Activated T-cell treated with anti-CD3 and anti-CD28 coated beads for 1 hour (primary cell): ENCODE measurements around the gene SOX5.

Experiments
- DNase-seq: peaks from one replicate; pipeline ENCODE4 v3.0.0-alpha.2; 2020; ENCODE audit warnings: low read depth

The SOX5 gene

GRCh38 chr12:23949348-23950209 lies at the start of gene SOX5:
TSS of gene SOX5 (minus strand) at chr12:23949670. CDS start at chr12:23949601, 69 bp downstream.
- no peak for DNase-seq

GRCh38 chr12:23987046-23987445 lies 37.6 kb upstream of the SOX5 start:
- DNase-seq, result no peak

DNA sequence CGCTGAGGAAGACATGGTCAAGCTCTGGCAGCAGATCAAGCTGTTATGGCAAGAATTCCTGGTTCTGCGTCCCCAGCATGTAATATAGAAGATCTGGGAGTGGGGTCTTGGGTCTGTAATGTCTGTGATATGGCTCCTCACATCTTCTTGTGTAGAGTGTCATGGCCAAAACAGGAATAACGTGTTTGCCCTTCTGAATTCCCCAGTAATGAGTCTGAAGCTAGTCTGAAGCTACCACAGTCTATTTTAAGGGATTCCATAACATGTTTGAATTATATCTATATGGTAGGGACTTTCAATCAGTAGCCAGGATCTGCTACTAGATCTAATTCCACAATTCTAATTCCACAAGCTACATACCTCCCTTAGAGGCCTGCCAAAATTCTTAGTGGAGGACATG lies 31.4 kb upstream of the SOX5 start:
- no peak for DNase-seq

GRCh38 chr12:23964812-23965211 lies 15.3 kb upstream of the SOX5 start:
- no peak for DNase-seq

- DNase-seq, result no peak
These were observed 10.4 kb upstream of the SOX5 start for GRCh38 chr12:23959826-23960225.

DNA sequence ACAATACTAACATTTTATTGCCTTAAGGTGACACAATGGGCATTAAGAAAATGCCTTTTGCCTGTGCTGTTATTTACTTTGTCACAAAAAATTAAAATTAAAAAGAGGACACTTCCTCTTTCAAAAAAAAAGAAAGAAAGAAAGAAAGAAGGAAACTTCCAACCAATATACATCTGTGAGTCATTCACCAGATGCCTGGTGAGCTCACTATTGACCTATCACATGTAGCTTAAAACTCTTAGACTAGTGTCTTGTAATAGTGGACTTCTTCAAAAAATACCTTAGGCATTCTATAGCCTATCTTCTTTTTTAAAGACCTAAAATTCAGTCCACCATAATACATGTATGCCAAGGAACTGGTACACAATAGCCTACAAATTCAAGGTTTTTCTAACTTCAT lies 4.9 kb upstream of the SOX5 start:
- DNase-seq, result no peak

- no peak for DNase-seq
These were observed 2.6 kb upstream of the SOX5 start for GRCh38 chr12:23952071-23952470.

- no peak for DNase-seq
These were observed 1.4 kb upstream of the SOX5 start for GRCh38 chr12:23950775-23951451.

DNA sequence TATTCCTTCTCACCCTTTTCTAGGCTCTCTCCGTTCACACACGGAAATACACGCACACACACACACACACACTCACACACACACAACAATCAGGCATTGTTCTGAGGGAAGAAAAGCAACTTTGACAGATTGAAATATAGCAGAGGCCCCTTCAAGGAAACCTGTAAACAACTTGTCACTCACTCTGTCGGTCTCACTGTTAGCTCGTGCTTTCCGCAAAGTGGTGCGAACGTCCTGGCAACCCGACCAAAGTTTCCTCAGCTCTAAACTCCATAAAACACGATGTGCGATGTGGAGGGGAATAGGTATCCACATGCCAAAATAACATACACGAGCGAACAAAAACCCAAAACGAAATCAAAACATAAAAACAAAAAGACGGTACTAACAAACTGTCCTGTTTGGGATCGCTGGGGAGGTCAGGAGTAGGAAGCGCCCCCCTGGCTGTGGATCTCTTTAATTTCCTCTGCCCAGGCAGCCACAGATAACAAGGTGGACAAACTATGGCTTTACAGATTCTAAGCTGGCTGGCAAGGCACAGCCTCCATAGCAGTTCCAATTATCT lies 822 bp upstream of the SOX5 start:
- DNase-seq, result no peak

GRCh38 chr12:23948291-23948690 lies 1.2 kb downstream of the SOX5 start:
- DNase-seq, result no peak

GRCh38 chr12:23947395-23947794 lies 2.1 kb downstream of the SOX5 start:
- no peak for DNase-seq

DNA sequence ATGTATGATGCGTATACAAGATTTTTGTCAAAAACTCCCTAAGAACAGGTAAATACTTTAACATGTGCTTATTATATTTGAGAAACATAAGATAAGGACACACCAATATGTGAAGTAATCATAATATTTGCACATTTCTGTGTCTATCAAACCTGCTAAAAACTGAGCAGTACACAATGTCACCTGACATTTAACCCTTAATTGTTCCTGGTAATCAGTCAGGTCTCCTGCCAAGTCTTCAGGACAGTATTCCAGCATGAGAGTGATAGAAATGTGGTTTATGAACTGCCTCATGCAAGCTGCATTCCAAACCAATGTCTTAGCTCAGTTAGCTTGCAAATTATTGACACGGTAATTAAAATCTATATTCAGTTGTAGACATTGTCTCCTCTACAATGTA lies 4.2 kb downstream of the SOX5 start:
- no peak for DNase-seq

DNA sequence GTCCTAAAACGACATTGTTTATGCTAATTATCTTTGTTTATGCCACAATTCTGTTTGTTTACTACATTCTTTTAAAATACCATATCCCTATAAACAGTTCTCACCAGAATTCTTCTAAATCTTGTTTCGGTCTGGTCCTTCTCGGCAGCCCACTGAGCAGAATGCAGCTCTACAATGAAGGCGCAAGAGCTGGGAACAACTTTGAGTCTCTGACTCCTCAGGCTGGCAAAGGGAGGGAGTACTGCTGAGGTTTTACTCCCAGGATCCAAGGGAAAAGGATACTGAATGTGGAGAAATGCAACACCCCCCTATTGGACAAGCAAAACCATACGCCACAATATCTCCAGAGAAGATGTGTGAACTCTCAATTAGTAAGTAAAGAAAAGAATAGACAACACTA lies 5.4 kb downstream of the SOX5 start:
- no peak for DNase-seq

- no peak for DNase-seq
These were observed 6.6 kb downstream of the SOX5 start for GRCh38 chr12:23942841-23943240.

GRCh38 chr12:23941780-23942179 lies 7.7 kb downstream of the SOX5 start:
- no peak for DNase-seq

GRCh38 chr12:23938422-23938821 lies 11.0 kb downstream of the SOX5 start:
- no peak for DNase-seq

DNA sequence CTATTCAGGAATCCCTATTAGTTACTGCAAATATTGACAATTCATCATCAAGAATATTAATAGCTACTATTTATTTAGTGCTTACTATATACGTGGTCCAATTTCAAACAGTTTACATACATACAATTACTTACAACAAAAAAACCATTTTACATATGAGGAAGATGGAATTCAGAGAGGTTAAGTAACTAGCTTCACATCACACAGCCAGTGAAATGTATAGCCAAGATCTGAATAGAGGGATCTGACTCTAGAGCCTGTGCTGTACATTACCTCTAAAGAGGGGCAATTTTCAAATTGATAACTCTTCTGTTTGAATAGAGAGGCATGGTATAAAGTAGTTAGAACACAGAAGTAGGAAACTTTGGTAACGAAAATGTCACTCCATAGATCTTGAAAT lies 18.3 kb downstream of the SOX5 start:
- DNase-seq, result no peak

GRCh38 chr12:23930599-23930998 lies 18.9 kb downstream of the SOX5 start:
- DNase-seq, result no peak

DNA sequence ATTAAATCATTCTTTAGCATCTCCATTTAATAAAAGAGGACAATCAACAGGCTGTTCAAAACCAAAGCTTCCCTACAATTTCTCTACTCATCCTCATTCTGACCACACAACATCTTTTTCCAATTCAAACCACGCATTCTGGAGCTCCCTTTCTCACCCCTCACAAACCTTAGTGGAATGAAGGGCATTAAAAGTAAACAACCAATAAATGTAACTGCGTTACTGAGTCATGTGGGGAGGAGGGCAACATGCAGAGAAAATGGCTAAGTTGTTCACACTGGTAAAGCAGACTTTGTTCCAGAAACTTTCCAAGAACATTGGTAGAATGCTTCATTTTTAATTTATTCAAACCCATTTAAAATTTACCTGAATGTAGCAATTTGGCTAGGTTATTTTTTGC lies 19.6 kb downstream of the SOX5 start:
- DNase-seq, result no peak

- DNase-seq, result no peak
These were observed 21.6 kb downstream of the SOX5 start for GRCh38 chr12:23927907-23928306.

DNA sequence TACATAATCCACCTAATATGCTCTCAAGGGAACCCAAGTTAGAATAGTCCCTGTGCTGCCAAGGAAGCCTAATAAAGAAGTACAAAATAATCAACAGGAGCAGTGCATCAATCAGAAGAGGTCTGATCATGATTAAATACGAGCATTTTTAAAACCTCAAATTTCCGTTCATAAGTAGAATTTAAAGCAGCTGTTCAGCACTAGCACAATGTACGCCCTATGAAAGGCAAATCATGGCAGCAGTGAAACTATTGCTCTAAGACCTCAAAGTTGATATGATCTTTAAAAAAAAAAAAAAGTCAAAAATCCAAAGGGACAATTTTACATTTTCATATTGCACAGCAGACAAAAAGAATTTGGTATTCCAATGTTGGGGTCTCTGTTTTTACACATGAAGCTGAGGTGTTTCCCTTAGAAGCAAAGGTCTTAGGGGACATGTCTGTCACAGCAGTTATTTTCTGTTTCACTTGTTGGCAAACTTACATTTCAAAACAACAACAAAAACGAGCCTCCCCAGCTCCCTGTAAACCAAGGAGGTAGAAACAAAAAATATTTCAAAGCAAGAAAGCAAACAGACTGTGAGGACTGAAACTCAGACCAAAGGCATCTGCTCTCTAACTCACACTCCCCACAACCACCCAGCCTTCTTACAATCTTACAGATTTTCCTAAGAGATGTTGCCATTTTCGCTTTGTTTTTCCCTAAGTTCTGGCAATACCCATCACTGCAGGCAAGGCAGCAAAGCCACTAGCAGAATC lies 28.2 kb downstream of the SOX5 start:
- no peak for DNase-seq

DNA sequence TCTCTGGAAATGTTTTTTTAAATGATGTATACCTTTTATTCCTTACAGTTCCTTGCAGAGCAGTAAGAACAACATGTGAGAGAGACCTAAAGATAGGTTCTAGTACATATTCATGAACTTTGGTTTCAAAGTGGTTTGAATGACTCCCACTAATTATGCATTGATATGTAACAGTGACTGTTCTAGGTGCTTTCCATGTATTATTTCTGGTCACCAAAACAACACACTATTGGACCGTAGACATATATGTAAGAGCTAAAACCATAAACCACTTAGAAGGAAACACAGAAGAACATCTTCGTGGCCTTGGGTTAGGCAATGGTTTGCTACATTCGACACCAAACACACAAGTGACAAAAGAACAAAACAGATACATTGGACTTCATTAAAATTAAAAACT lies 37.9 kb downstream of the SOX5 start:
- no peak for DNase-seq

GRCh38 chr12:23909551-23909950 lies 39.9 kb downstream of the SOX5 start:
- no peak for DNase-seq
